Liver (tissue), 9 donors: ENCODE measurements around the gene LCMT1. TPM values are rescaled to one million over a fixed set of nuclear protein-coding genes. Genes with fewer than 3 reads are reported as not detected.

Source experiments
- DNase-seq: peaks from one replicate; pipeline ENCODE4 v3.0.0-alpha.2; 2017; ENCODE audit warnings: low spot score
- H3K27ac ChIP-seq, 2 donors: one replicate each; pipeline ENCODE4 v1.7.0; 2013; ENCODE audit warnings: inconsistent platforms in 2 of 2, low read length in 2 of 2, control low read depth in 1 of 2, low read depth in 1 of 2, mild to moderate bottlenecking in 1 of 2
- H3K27me3 ChIP-seq, 4 donors: one replicate each; pipeline versions ENCODE4 v1.6.1 to v1.7.0; 2013; ENCODE audit warnings: low read length in 3 of 4, inconsistent platforms in 1 of 4, mild to moderate bottlenecking in 1 of 4, moderate library complexity in 1 of 4; ENCODE audit not compliant: control insufficient read depth in 4 of 4, insufficient read depth in 4 of 4
- H3K36me3 ChIP-seq, 4 donors: one replicate each; pipeline versions ENCODE4 v1.6.1 to v1.7.0; 2013; ENCODE audit warnings: low read length in 3 of 4, mild to moderate bottlenecking in 3 of 4, low read depth in 1 of 4, moderate library complexity in 1 of 4; ENCODE audit not compliant: control insufficient read depth in 4 of 4, insufficient read depth in 3 of 4
- H3K4me1 ChIP-seq, 4 donors: one replicate each; pipeline versions ENCODE4 v1.6.1 to v1.7.0; 2013; ENCODE audit warnings: low read length in 3 of 4, mild to moderate bottlenecking in 3 of 4, moderate library complexity in 1 of 4; ENCODE audit not compliant: control insufficient read depth in 4 of 4, insufficient read depth in 4 of 4
- H3K4me3 ChIP-seq, 3 donors: one replicate each; pipeline versions ENCODE4 v1.6.1 to v1.7.0; 2013; ENCODE audit warnings: low read length in 3 of 3, control low read depth in 1 of 3, low read depth in 1 of 3, mild to moderate bottlenecking in 1 of 3
- H3K9ac ChIP-seq, 2 donors: one replicate each; pipeline ENCODE4 v1.7.0; 2013; ENCODE audit warnings: low read length in 2 of 2, mild to moderate bottlenecking in 2 of 2, moderate library complexity in 2 of 2, control low read depth in 1 of 2, low read depth in 1 of 2
- H3K9me3 ChIP-seq, 4 donors: one replicate each; pipeline versions ENCODE4 v1.6.1 to v1.7.0; 2013; ENCODE audit warnings: low read length in 3 of 4; ENCODE audit not compliant: control insufficient read depth in 4 of 4
- EGR1 ChIP-seq, 2 donors: IDR thresholded peaks; 2 replicates each; pipeline ENCODE4 v1.6.1; 2016 to 2018; ENCODE audit warnings: antibody characterized with exemption in 2 of 2, low read depth in 2 of 2
- FOXA1 ChIP-seq: IDR thresholded peaks from 2 replicates; pipeline ENCODE4 v1.6.1; 2016; ENCODE audit warnings: antibody characterized with exemption
- FOXA2 ChIP-seq: IDR thresholded peaks from 2 replicates; pipeline ENCODE4 v1.6.1; 2016; ENCODE audit warnings: antibody characterized with exemption
- GABPA ChIP-seq, 2 donors: IDR thresholded peaks in 1 of 2; conservative IDR thresholded peaks in 1 of 2; 2 replicates each; pipeline ENCODE4 v1.6.1; 2016; ENCODE audit warnings: antibody characterized with exemption in 2 of 2, mild to moderate bottlenecking in 1 of 2, moderate library complexity in 1 of 2
- HNF4A ChIP-seq, 2 donors: conservative IDR thresholded peaks; 2 replicates each; pipeline ENCODE4 v1.6.1; 2016; ENCODE audit warnings: antibody characterized with exemption in 2 of 2, mild to moderate bottlenecking in 2 of 2
- HNF4G ChIP-seq: IDR thresholded peaks from 2 replicates; pipeline ENCODE4 v1.6.1; 2016; ENCODE audit warnings: antibody characterized with exemption
- JUND ChIP-seq, 2 donors: IDR thresholded peaks; 2 replicates each; pipeline ENCODE4 v1.6.1; 2016; ENCODE audit warnings: antibody characterized with exemption in 2 of 2
- NR2F2 ChIP-seq: IDR thresholded peaks from 2 replicates; pipeline ENCODE4 v1.6.1; 2016; ENCODE audit warnings: antibody characterized with exemption
- RAD21 ChIP-seq, 2 donors: IDR thresholded peaks; 2 replicates each; pipeline ENCODE4 v1.6.1; 2016; ENCODE audit warnings: antibody characterized with exemption in 2 of 2, mild to moderate bottlenecking in 2 of 2
- RXRA ChIP-seq, 2 donors: IDR thresholded peaks; 2 replicates each; pipeline ENCODE4 v1.6.1; 2017 to 2018; ENCODE audit warnings: antibody characterized with exemption in 2 of 2, mild to moderate bottlenecking in 1 of 2
- SP1 ChIP-seq: IDR thresholded peaks from 2 replicates; pipeline ENCODE4 v1.6.1; 2018; ENCODE audit warnings: antibody characterized with exemption, mild to moderate bottlenecking
- TAF1 ChIP-seq: conservative IDR thresholded peaks from 2 replicates; pipeline ENCODE4 v1.6.1; 2016; ENCODE audit warnings: antibody characterized with exemption, mild to moderate bottlenecking
- YY1 ChIP-seq: IDR thresholded peaks from 2 replicates; pipeline ENCODE4 v1.6.1; 2016; ENCODE audit warnings: antibody characterized with exemption, mild to moderate bottlenecking
- WGBS: extraction: QIAGEN DNeasy Blood & Tissue Kit; methylation state at CpG from one replicate; pipeline ENCODE4 v1.1.7; 2013; 5-methylcytosine and 5-hydroxymethylcytosine counted together
- polyA plus RNA-seq, 2 donors: library from polyadenylated mRNA; stranded (reverse) in 1 of 2; unstranded in 1 of 2; fragments of 200-250 nt in 1 of 2; fragments of >200 nt in 1 of 2; fragmentation: Nextera tagmentation in 1 of 2; extraction: Ambion mirVana in 1 of 2; gene quantifications; one replicate each; pipeline versions ENCODE4 v1.2.1 to v1.2.3, GENCODE V29; 2013 to 2015
- total RNA-seq, 2 donors: library from RNA; depleted of rRNA; stranded (reverse); fragments of >200 nt; gene quantifications; one replicate each; pipeline ENCODE4 v1.2.3, GENCODE V29; 2014
- TF ChIP-seq, protein P1 (sequence below): IDR thresholded peaks from 2 replicates; pipeline ENCODE4 v1.6.1; 2016; ENCODE audit warnings: antibody characterized with exemption, mild to moderate bottlenecking
- TF ChIP-seq, protein P2 (sequence below): IDR thresholded peaks from 2 replicates; pipeline ENCODE4 v1.6.1; 2016; ENCODE audit warnings: antibody characterized with exemption
- TF ChIP-seq, protein P3 (sequence below): IDR thresholded peaks from 2 replicates; pipeline ENCODE4 v1.6.1; 2016; ENCODE audit warnings: antibody characterized with exemption
- TF ChIP-seq, protein P4 (sequence below): fragments of 150-350 bp; IDR thresholded peaks from 2 replicates; pipeline ENCODE4 v1.5.1; 2017; ENCODE audit warnings: improper control_type of control experiment, low read depth, low read length; ENCODE audit not compliant: missing input control
- TF ChIP-seq, protein P5 (sequence below): IDR thresholded peaks from 2 replicates; pipeline ENCODE4 v1.6.1; 2016; ENCODE audit warnings: antibody characterized with exemption
- donor health status: healthy.
- donor health status: healthy.
- donor health status: healthy.
- donor health status: healthy.
- donor health status: healthy.

Gene LCMT1
- total and polyA plus RNA-seq, 4 donors, result 4.8 to 8.2 (median 6.6) TPM

DNA sequence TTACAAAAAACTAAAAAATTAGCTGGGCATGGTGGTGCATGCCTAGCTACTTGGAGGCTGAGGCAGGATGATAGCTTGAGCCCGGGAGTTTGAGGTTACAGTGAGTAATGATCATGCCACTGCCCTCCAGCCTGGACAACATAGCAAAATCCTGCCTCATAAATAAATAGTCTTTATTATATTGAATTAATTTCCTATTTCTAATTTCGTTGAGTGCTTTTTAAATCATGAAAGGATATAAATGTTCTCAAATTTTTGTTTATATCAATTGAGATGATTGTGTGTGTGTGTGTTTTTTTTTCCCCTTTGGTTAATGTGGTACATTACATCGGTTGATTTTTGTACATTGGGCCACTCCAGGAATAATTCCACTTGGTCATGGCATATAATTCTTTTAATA lies 73.2 kb downstream of the LCMT1 start:
- no peak overlapping the region for H3K27ac ChIP-seq
- no peaks in the 10 kb centered on the region for H3K4me1 ChIP-seq
- 74% methylated on average over 3 of the region's 3 CpGs for WGBS
- no peak overlapping the region for H3K9ac ChIP-seq
- TF ChIP-seq GABPA (IDR thresholded peaks at IDR 0.05 in 1 of 2, conservative IDR thresholded peaks at IDR 0.05 in 1 of 2) (no peak), FOXA2 (no peak), FOXA1 (no peak), EGR1 (IDR thresholded peaks at IDR 0.05; ENCODE audit: low read depth in 2 of 2) (no peak), YY1 (no peak), HNF4G (no peak), RAD21 (IDR thresholded peaks at IDR 0.05) (no peak), NR2F2 (no peak), SP1 (no peak), JUND (IDR thresholded peaks at IDR 0.05) (no peak), HNF4A (conservative IDR thresholded peaks at IDR 0.05) (no peak), TAF1 (no peak), RXRA (IDR thresholded peaks at IDR 0.05) (no peak)
- TF ChIP-seq, protein P1, sequence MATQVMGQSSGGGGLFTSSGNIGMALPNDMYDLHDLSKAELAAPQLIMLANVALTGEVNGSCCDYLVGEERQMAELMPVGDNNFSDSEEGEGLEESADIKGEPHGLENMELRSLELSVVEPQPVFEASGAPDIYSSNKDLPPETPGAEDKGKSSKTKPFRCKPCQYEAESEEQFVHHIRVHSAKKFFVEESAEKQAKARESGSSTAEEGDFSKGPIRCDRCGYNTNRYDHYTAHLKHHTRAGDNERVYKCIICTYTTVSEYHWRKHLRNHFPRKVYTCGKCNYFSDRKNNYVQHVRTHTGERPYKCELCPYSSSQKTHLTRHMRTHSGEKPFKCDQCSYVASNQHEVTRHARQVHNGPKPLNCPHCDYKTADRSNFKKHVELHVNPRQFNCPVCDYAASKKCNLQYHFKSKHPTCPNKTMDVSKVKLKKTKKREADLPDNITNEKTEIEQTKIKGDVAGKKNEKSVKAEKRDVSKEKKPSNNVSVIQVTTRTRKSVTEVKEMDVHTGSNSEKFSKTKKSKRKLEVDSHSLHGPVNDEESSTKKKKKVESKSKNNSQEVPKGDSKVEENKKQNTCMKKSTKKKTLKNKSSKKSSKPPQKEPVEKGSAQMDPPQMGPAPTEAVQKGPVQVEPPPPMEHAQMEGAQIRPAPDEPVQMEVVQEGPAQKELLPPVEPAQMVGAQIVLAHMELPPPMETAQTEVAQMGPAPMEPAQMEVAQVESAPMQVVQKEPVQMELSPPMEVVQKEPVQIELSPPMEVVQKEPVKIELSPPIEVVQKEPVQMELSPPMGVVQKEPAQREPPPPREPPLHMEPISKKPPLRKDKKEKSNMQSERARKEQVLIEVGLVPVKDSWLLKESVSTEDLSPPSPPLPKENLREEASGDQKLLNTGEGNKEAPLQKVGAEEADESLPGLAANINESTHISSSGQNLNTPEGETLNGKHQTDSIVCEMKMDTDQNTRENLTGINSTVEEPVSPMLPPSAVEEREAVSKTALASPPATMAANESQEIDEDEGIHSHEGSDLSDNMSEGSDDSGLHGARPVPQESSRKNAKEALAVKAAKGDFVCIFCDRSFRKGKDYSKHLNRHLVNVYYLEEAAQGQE, result no peak
- TF ChIP-seq, protein P2, sequence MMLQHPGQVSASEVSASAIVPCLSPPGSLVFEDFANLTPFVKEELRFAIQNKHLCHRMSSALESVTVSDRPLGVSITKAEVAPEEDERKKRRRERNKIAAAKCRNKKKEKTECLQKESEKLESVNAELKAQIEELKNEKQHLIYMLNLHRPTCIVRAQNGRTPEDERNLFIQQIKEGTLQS, result no peak
- TF ChIP-seq, protein P3, sequence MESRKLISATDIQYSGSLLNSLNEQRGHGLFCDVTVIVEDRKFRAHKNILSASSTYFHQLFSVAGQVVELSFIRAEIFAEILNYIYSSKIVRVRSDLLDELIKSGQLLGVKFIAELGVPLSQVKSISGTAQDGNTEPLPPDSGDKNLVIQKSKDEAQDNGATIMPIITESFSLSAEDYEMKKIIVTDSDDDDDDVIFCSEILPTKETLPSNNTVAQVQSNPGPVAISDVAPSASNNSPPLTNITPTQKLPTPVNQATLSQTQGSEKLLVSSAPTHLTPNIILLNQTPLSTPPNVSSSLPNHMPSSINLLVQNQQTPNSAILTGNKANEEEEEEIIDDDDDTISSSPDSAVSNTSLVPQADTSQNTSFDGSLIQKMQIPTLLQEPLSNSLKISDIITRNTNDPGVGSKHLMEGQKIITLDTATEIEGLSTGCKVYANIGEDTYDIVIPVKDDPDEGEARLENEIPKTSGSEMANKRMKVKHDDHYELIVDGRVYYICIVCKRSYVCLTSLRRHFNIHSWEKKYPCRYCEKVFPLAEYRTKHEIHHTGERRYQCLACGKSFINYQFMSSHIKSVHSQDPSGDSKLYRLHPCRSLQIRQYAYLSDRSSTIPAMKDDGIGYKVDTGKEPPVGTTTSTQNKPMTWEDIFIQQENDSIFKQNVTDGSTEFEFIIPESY, result no peak
- TF ChIP-seq, protein P4, sequence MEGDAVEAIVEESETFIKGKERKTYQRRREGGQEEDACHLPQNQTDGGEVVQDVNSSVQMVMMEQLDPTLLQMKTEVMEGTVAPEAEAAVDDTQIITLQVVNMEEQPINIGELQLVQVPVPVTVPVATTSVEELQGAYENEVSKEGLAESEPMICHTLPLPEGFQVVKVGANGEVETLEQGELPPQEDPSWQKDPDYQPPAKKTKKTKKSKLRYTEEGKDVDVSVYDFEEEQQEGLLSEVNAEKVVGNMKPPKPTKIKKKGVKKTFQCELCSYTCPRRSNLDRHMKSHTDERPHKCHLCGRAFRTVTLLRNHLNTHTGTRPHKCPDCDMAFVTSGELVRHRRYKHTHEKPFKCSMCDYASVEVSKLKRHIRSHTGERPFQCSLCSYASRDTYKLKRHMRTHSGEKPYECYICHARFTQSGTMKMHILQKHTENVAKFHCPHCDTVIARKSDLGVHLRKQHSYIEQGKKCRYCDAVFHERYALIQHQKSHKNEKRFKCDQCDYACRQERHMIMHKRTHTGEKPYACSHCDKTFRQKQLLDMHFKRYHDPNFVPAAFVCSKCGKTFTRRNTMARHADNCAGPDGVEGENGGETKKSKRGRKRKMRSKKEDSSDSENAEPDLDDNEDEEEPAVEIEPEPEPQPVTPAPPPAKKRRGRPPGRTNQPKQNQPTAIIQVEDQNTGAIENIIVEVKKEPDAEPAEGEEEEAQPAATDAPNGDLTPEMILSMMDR, result no peak
- TF ChIP-seq, protein P5, sequence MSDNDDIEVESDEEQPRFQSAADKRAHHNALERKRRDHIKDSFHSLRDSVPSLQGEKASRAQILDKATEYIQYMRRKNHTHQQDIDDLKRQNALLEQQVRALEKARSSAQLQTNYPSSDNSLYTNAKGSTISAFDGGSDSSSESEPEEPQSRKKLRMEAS, result no peak
- no peaks in the 10 kb centered on the region for H3K36me3 ChIP-seq
- no peak for DNase-seq
- no peak overlapping the region for H3K4me3 ChIP-seq
- no peaks in the 10 kb centered on the region for H3K9me3 ChIP-seq
- no peaks in the 10 kb centered on the region for H3K27me3 ChIP-seq

DNA sequence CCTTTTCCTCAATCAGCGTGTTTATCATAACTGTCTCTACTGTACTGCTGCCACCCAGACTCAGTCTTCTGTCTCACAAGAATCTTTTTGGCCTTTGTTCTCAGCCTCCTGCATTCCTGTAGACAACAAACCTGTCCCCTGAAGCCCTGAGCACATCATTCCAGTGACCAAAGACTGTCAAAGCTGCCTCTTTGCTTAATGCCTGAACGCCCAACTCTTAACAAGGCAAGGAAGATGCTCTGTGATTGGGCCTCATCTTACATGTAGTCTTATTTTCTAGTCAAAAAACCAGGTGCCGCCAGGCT lies 75.9 kb downstream of the LCMT1 start:
- no peak overlapping the region for H3K4me3 ChIP-seq
- WGBS, result 97% methylated on average over 3 of the region's 3 CpGs

More for the DNA sequence above, 75.9 kb downstream of the LCMT1 start:
- Histone ChIP-seq H3K9me3 (no peaks in the 10 kb centered on the region), H3K4me1 (no peaks in the 10 kb centered on the region), H3K9ac (no peak overlapping the region), H3K27me3 (no peaks in the 10 kb centered on the region), H3K36me3 (no peaks in the 10 kb centered on the region), H3K27ac (no peak overlapping the region)
- no peak for DNase-seq
- TF ChIP-seq, protein P5, result no peak
- no peak for TF ChIP-seq FOXA1
- no peak for TF ChIP-seq HNF4G
- TF ChIP-seq EGR1 (IDR thresholded peaks at IDR 0.05; ENCODE audit: low read depth in 2 of 2), result no peak
